GM19351 (cell line): ENCODE measurements around the gene PCYOX1L.

ENCODE experiments used
- ATAC-seq: cut with Tn5 transposase; IDR thresholded peaks from one replicate; pipeline ENCODE4 v1.9.1; 2021; ENCODE audit warnings: mild to moderate bottlenecking, moderate library complexity; ENCODE audit not compliant: unreplicated experiment

Gene PCYOX1L

DNA sequence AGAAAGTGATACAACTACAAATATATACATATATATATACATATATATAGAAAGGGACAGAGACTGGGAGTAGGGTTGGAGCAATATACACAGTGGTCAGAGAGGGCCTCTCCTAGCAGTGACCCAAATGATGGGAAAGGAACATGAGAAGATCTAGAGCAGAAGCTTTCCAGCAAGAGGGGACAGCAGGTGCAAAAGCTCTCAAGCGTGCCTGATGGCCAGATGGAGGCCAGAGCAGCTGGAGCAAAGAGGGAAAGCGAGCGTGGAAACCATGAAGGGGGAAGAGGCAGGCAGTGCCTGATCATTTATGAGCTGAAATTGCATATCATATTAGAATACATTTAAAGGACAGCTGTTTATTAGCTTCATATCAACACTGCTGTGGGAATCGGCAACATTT lies 20.1 kb upstream of the PCYOX1L start:
- no peak for ATAC-seq

GRCh38 chr5:149338364-149338763 lies 19.5 kb upstream of the PCYOX1L start:
- no peak for ATAC-seq

DNA sequence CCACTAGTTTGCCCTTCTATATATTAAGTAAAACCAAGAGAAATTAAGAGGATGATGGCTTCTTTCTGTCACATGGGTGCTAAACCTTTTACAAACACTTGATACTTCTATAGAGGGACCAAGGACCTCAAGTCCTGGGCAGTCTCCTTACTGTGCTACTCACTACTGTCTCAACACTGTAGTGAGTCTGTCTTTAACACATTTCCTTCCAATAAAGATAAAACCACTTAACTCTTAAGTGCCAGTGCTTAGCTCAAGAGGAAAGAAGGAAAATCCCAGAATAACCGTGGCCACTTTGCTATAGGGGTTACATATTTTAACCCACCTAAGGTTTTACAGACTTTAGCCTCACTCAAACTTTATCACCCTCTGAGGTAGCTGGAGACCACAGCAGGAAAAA lies 16.9 kb upstream of the PCYOX1L start:
- no peak for ATAC-seq

GRCh38 chr5:149341876-149342275 lies 16.0 kb upstream of the PCYOX1L start:
- ATAC-seq, result no peak

- ATAC-seq, result no peak
Observed at GRCh38 chr5:149344151-149344550, 13.7 kb upstream of the PCYOX1L start.

DNA sequence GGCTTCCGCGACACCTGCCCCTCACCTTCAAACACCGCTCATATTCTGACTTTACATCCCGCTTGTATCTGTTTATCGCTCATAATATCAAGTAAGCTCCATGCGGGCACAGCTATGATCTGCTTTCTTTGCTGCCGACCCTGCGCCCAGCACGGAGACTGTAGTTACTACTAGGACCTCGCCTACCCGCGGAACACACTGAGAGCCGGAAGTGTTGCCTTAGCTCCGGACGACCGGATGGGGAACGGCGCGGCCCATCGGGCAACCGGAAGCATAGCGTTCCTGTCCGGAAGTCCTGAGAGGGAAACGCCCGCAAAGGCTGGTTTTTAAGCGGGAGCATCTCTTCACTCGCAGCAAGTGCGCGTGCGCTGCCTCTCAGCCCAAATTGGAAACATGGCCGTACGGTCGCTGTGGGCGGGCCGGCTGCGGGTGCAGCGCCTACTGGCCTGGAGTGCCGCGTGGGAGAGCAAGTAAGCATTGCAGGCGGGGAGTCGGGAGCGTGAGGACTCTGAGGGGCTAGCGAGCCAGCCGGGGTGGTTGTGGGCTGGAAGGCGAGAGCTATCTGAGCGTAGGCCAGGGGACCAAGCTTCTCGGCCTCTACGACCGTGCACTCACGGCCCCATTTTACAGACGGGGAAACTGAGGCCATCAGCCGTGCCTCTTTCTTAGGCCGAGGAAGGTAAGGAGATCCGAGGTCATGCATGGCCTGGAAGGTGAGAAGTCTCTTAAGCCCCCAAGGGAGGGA lies 12.5 kb upstream of the PCYOX1L start, which contains the start of gene GRPEL2:
Gene GRPEL2 (plus strand): TSS at position 353 of the 745 bp plus-strand sequence. CDS start 41 bp downstream, at position 394.
- ATAC-seq, result peak; percentile 98

- peak; percentile 6 for ATAC-seq
Observed at GRCh38 chr5:149345892-149346222, 12.0 kb upstream of the PCYOX1L start.

DNA sequence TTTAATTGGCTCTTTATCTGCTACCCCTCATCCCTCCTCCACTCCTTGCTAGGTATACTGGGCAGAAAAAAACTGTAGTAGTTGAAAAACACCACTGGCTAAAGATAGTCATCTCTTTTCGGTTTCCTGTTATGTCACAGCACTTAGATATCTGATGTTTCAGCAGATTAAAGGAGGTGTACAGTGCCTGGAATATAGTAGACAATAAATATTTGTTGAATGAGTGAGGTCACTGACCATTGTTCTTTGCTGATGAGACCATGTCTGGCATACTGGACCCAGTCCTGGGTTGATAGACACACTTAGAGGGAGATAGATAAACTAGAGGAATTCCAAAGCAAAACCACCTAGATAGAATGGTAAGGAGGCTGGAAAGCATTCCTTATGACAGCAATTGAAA lies 9.3 kb upstream of the PCYOX1L start:
- ATAC-seq, result no peak

DNA sequence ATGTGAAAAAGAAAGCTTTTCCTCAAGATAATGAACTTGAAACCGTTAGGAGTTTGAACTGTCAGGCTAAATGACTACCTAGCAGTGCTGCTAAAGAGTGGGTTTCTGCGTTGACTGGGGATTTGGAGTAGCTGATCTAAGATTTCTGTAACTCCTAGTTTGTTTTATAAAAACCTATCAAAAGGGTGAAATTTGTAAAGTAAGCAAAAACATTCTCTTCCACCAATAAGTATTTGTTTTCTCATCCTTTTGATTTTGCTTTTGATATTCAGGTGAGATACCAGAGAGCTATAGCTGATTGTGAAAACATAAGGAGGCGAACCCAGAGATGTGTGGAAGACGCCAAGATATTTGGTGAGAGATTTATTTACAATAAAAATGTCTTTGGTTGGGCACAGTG lies 8.5 kb upstream of the PCYOX1L start:
- no peak for ATAC-seq

DNA sequence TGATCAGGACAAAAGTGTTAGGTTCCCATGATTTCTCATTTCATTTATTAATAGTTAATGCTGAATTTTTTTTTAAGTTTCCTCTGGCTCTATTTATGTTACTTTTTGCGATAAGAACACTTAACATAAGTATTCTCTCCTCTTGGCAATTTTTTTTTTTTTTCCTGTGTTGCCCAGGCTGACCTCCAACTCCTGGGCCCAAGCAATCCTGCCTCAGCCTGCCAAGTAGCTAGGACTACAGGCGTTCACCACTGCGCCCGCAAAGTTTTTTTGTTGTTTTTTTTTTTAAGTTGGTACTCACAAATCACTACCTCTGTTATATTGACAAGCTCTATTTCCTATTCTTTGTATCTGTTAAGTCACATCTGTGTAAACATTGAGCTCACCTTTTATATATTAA lies 5.7 kb upstream of the PCYOX1L start:
- ATAC-seq, result no peak

DNA sequence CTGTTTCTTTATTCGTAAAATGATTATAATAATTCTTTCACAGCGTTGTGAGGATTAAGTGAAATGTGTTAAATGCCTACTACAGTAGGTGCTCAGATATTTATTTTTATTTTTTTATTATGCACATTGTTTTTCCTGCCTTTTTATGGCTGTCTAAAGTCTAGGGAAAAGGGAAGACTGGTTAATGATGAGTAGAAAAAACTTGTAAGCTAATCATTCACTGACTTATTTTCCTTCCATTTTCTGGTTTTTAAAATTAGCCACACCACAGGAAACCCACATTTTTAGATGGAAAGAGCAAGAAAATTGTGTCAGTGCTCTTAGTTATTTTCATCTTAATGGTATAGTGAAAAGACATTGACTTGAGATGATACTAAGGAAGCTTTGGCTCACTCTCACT lies 3.9 kb upstream of the PCYOX1L start:
- ATAC-seq, result no peak

- ATAC-seq, result no peak
Observed at GRCh38 chr5:149355688-149356087, 2.2 kb upstream of the PCYOX1L start.

- no peak for ATAC-seq
Observed at GRCh38 chr5:149356391-149356790, 1.5 kb upstream of the PCYOX1L start.

GRCh38 chr5:149358294-149358651 lies 427 bp downstream of the PCYOX1L start:
- ATAC-seq, result peak; percentile 22

DNA sequence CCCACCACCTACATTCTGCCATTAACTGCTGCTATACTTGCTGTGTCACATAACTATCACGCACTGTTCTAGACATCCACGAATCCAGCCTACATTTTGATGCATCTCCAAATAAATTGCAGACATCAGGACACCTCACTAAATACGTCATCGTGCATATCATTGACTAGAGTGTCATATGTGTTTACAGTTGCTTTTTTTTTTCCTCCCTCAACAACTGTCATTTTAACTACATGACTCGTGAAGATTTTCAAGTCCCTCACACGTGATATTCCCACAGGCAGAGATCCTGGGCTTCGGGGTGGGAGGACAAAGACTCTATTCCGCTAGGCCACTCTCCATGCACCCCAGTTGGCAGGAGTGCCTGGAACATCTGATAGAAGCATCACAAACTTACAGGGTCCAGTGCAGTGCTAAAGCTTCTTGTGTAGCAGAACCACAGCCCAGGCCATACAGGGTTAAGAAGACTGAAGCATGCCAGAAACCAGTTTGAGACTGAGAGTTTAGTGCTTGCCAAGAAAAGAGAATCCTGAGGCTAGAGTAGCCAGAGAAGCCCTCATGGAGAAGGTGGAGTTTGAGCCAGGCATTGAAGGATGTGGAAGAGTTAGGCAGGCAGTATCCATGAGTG lies 1.1 kb downstream of the PCYOX1L start:
- no peak for ATAC-seq

- ATAC-seq, result no peak
Observed at GRCh38 chr5:149360272-149360671, 2.4 kb downstream of the PCYOX1L start.

- no peak for ATAC-seq
Observed at GRCh38 chr5:149362541-149362940, 4.7 kb downstream of the PCYOX1L start.

DNA sequence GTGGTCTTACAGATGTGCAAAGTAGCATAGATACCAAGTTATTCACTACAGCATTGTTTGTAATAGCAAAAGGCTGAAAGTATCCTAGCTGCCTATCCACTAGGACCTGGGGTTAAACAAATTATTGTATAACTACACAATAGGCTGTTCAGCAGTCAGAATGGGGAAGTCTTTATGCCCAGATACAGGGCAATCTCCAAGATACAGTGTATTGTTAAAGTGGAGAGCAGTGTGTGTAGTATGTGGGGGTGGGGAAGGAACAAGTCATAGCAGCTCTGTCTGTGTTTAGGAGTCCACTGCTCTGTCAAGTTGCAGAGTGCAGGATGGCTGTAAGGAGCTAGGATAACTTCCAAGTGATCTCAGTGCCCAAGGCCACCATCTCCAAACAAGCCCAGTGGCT lies 5.5 kb downstream of the PCYOX1L start:
- no peak for ATAC-seq

DNA sequence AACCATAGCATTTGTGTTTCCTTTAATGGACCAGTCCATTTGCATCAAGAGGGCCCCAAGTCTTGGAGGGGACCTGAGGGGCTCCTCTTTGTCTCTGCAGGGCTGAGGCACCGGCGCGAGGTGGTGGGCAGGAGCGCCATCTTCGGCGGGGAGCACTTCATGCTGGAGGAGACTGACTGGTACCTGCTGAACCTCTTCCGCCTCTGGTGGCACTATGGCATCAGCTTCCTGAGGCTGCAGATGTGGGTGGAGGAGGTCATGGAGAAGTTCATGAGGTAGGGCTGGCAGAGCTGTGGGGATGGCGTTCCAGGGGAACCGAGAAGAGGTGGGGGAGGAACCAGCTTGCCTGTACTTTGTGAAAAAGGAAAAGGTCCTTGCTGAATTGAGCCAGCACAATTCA lies 6.1 kb downstream of the PCYOX1L start:
- no peak for ATAC-seq

- ATAC-seq, result no peak
Observed at GRCh38 chr5:149364719-149365118, 6.9 kb downstream of the PCYOX1L start.

GRCh38 chr5:149365418-149365817 lies 7.6 kb downstream of the PCYOX1L start:
- no peak for ATAC-seq

- ATAC-seq, result no peak
Observed at GRCh38 chr5:149366169-149366729, 8.4 kb downstream of the PCYOX1L start.
